Measurements from ENCODE around the gene PRKCB. TPM values are rescaled to one million over a fixed set of nuclear protein-coding genes. Genes with fewer than 3 reads are reported as not detected.

The PRKCB gene
- total and polyA plus RNA-seq, 2 of the 8 experiments (the other 6 are each of a cell fraction or from before 2014, with no cell fraction given) = 7.1 to 12.1 TPM

- Histone ChIP-seq H3K9me3 (ENCODE audit: insufficient read depth in 2 of 2, low read depth in 1 of 2, low read length in 1 of 2) (no peaks in the 10 kb centered on the region), H2AFZ (ENCODE audit: low read length) (no peak overlapping the region), H2BK15ac (ENCODE audit: low read length) (no peak overlapping the region), H3K79me2 (ENCODE audit: control insufficient read depth in 1 of 2, insufficient read depth in 2 of 2, low read length in 2 of 2) (no peaks in the 10 kb centered on the region), H3K4me3 (ENCODE audit: extremely low read depth in 1 of 4, insufficient read depth in 2 of 4, low read depth in 3 of 4, low read length in 4 of 4) (no peak overlapping the region), H3K79me1 (ENCODE audit: low read depth, low read length) (no peaks in the 10 kb centered on the region), H3K9ac (replicated peaks in 1 of 4; ENCODE audit: extremely low read depth in 1 of 4, low read depth in 3 of 4, low read length in 3 of 4) (no peak overlapping the region), H3K56ac (replicated peaks; ENCODE audit: insufficient read length, low read depth, low read length) (no peak overlapping the region), H3K27me3 (replicated peaks in 1 of 4; ENCODE audit: control insufficient read depth in 3 of 4, extremely low read depth in 1 of 4, insufficient read depth in 3 of 4, low read length in 3 of 4) (peaks cover 5 to 25% (median 15%) of the 10 kb centered on the region in 4 experiments), H3K36me3 (ENCODE audit: control insufficient read depth in 2 of 4, insufficient read depth in 4 of 4, low read length in 3 of 4) (no peaks in the 10 kb centered on the region), H2BK12ac (ENCODE audit: low read depth, low read length) (no peak overlapping the region), H3K18ac (ENCODE audit: extremely low read depth, low read length) (no peak overlapping the region), H3K4me1 (replicated peaks in 1 of 4; ENCODE audit: control insufficient read depth in 3 of 4, insufficient read depth in 4 of 4, low read length in 3 of 4) (peaks cover 0 to 4% (median 1%) of the 10 kb centered on the region in 4 experiments; a peak in 3 of 7 replicates), H3K23ac (ENCODE audit: insufficient read length) (no peak overlapping the region), H4K5ac (ENCODE audit: insufficient read length, low read depth, low read length) (no peak overlapping the region), H2BK120ac (replicated peaks; ENCODE audit: low read depth, low read length) (no peak overlapping the region), H2AK5ac (ENCODE audit: low read depth, low read length) (no peak overlapping the region), H4K91ac (replicated peaks; ENCODE audit: insufficient read length, low read length) (no peak overlapping the region), H3K27ac (ENCODE audit: low read depth, low read length) (no peak overlapping the region), H2BK5ac (ENCODE audit: low read depth, low read length) (no peak overlapping the region), H3K23me2 (ENCODE audit: low read depth, low read length) (peaks cover 6% of the 10 kb centered on the region; the same call in 1 of the 2 replicates), H4K20me1 (replicated peaks in 1 of 2; ENCODE audit: control insufficient read depth in 1 of 2, insufficient read depth in 2 of 2, low read length in 2 of 2) (no peaks in the 10 kb centered on the region), H4K8ac (ENCODE audit: extremely low read depth, insufficient read depth, low read length) (no peak overlapping the region), H3K4me2 (ENCODE audit: insufficient read depth in 1 of 2, low read depth in 2 of 2, low read length in 2 of 2) (no peak overlapping the region), H3K14ac (ENCODE audit: insufficient read length) (no peak overlapping the region), H2BK20ac (ENCODE audit: low read length) (no peak overlapping the region), H3K4ac (replicated peaks; ENCODE audit: insufficient read length, low read depth, low read length) (no peak overlapping the region)
- POLR2A ChIA-PET (ENCODE audit: partially characterized antibody) = no interaction called here
- no peak for DNase-seq (ENCODE audit: low read depth in 1 of 2, low spot score in 2 of 2)
- no peak for FAIRE-seq
- CTCF ChIA-PET (ENCODE audit: partially characterized antibody) = interaction anchor here (2.1 to 10.0 kb wide), 3 partner anchors 188 to 246 kb away, joined by 6 to 124 read pairs (median 104); no protein-coding TSS in a partner anchor
- 73% methylated on average over 1 of the region's 1 CpG; no CpG with 5 or more reads in 1 of the 2 experiments for WGBS, 2 experiments (ENCODE audit: extremely low coverage in 1 of 2, insufficient coverage in 1 of 2, insufficient read length in 1 of 2, insufficient replicate concordance in 2 of 2, low coverage in 1 of 2, low lambda C conversion rate in 2 of 2, missing lambda C conversion rate in 1 of 2)
- TF ChIP-seq TBP (IDR thresholded peaks at IDR 0.05; ENCODE audit: low read depth, low read length) (no peak), EZH2 (IDR thresholded peaks at IDR 0.05; ENCODE audit: low read depth, low read length, severe bottlenecking) (no peak), JUN (IDR thresholded peaks at IDR 0.05; ENCODE audit: low read depth, low read length) (no peak), BACH1 (IDR thresholded peaks at IDR 0.05; ENCODE audit: low read length) (no peak), KDM5A (IDR thresholded peaks at IDR 0.05; ENCODE audit: low read length) (no peak), CHD2 (IDR thresholded peaks at IDR 0.05; ENCODE audit: low read length) (no peak), KDM1A (IDR thresholded peaks at IDR 0.05; ENCODE audit: borderline replicate concordance, low read length) (no peak), ATF3 (IDR thresholded peaks at IDR 0.05; ENCODE audit: insufficient read depth, low read depth, low read length) (no peak), NANOG (IDR thresholded peaks at IDR 0.05; ENCODE audit: insufficient read depth, low read depth, low read length, poor library complexity, severe bottlenecking) (no peak), POLR2AphosphoS5 (IDR thresholded peaks at IDR 0.05; ENCODE audit: low read depth, low read length) (no peak), SIN3A (conservative IDR thresholded peaks at IDR 0.05 in 1 of 2, IDR thresholded peaks at IDR 0.05 in 1 of 2; ENCODE audit: low read depth in 1 of 2, low read length in 2 of 2) (no peak), ZNF274 (IDR thresholded peaks at IDR 0.05; ENCODE audit: borderline replicate concordance, extremely low read depth, low read length) (no peak), SP4 (IDR thresholded peaks at IDR 0.05; ENCODE audit: low read length) (no peak), EP300 (IDR thresholded peaks at IDR 0.05; ENCODE audit: borderline replicate concordance in 1 of 2, low read depth in 2 of 2, low read length in 2 of 2) (no peak)
These were observed 423.0 kb downstream of the PRKCB start for GRCh38 chr16:24258791-24259190.
